ENCODE data around the gene MYO15B.

The MYO15B gene

GRCh38 chr17:75641343-75641742 is 53.7 kb downstream of the MYO15B start:
- no peak for DNase-seq

- no peak for DNase-seq
Measured at GRCh38 chr17:75642182-75642783, 54.7 kb downstream of the MYO15B start.

- no peak for DNase-seq
Measured at GRCh38 chr17:75642784-75643642, 55.4 kb downstream of the MYO15B start.

GRCh38 chr17:75643643-75644017 is 56.0 kb downstream of the MYO15B start:
- no peak for DNase-seq

- peak; percentile 95 for DNase-seq
Measured at GRCh38 chr17:75645501-75645888, 57.9 kb downstream of the MYO15B start.

GRCh38 chr17:75645889-75646637 is 58.5 kb downstream of the MYO15B start:
- DNase-seq, result no peak

- DNase-seq, result no peak
Measured at GRCh38 chr17:75646638-75646992, 59.0 kb downstream of the MYO15B start.

GRCh38 chr17:75647061-75647460 is 59.5 kb downstream of the MYO15B start:
- no peak for DNase-seq

GRCh38 chr17:75647921-75648320 is 60.3 kb downstream of the MYO15B start:
- no peak for DNase-seq

- DNase-seq, result no peak
Measured at GRCh38 chr17:75649687-75650086, 62.1 kb downstream of the MYO15B start.

GRCh38 chr17:75650874-75651273 is 63.3 kb downstream of the MYO15B start:
- no peak for DNase-seq

GRCh38 chr17:75652341-75652740 is 64.7 kb downstream of the MYO15B start:
- DNase-seq, result no peak

- DNase-seq, result peak; percentile 40
Measured at GRCh38 chr17:75652934-75653549, 65.4 kb downstream of the MYO15B start.

- no peak for DNase-seq
Measured at GRCh38 chr17:75654176-75654575, 66.6 kb downstream of the MYO15B start.

GRCh38 chr17:75658237-75658636 is 70.6 kb downstream of the MYO15B start:
- DNase-seq, result no peak

GRCh38 chr17:75661531-75661930 is 73.9 kb downstream of the MYO15B start:
- no peak for DNase-seq

- DNase-seq, result no peak
Measured at GRCh38 chr17:75662511-75662910, 74.9 kb downstream of the MYO15B start.

GRCh38 chr17:75664099-75664549 is 76.5 kb downstream of the MYO15B start:
- DNase-seq, result no peak

GRCh38 chr17:75665981-75666380 is 78.4 kb downstream of the MYO15B start:
- no peak for DNase-seq

- DNase-seq, result peak; percentile 96
Measured at GRCh38 chr17:75666959-75667790, 79.6 kb downstream of the MYO15B start, which contains the start of the genes RECQL5 and SAP30BP. Gene RECQL5 (minus strand): TSS chr17:75667154. CDS start chr17:75666557, 597 bp downstream. Gene SAP30BP (plus strand): TSS chr17:75667338. CDS start chr17:75667373, 35 bp downstream.

- DNase-seq, result no peak
Measured at GRCh38 chr17:75667825-75668224, 80.2 kb downstream of the MYO15B start.

GRCh38 chr17:75668489-75668888 is 80.9 kb downstream of the MYO15B start:
- no peak for DNase-seq
